ENCODE measurements around the gene TBC1D22B.

The TBC1D22B gene

DNA sequence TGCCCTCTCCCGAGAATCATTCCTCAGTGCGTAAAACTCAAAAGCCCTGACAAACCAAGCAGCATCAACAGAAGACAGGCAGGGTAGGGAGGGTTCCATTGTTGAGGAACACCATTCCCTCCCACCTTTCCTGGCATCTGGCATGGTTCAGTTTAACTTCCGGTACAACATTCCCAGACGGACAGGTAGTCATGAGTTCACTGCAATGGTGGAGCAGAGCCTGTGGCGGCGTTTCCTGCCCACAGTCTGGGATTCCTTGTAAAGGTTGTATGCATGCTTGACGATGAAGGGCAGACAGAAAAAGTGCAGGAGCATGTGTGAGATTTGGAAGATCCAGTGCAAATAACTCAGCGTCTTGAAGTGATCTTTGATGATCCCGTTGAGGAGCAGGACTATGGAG is 45.3 kb upstream of the TBC1D22B start:
- no peak for TF ChIP-seq CTCF (IDR thresholded peaks at IDR 0.05; ENCODE audit: borderline replicate concordance, control extremely low read depth, extremely low read depth, insufficient read depth, missing control alignments)
- in situ Hi-C loops (cut with MboI; ENCODE audit: low sequenced_read_pairs, unreplicated experiment): loop anchor here (10.0 to 25.0 kb wide), 2 partner anchors 187 to 450 kb away; no protein-coding TSS in a partner anchor
- no peak for DNase-seq (ENCODE audit: low spot score)

DNA sequence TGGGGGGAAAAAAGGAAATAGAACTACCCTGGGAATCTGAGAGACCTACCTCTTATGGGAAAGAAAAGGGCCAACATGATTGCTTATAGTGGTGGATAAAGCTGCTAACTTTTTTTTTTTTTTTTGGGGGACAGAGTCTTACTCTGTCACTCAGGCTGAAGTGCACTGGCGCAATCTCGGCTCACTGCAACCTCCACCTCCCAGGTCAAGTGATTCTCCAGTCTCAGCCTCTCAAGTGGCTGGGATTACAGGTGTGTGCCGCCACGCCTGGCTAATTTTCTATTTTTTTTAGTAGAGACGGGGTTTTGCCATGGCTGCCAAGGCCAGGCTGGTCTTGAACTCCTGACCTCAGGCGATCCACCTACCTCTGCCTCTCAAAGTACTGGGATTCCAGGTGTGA is 39.5 kb upstream of the TBC1D22B start:
- no peak for DNase-seq (ENCODE audit: low spot score)
- in situ Hi-C loops (cut with MboI; ENCODE audit: low sequenced_read_pairs, unreplicated experiment): loop anchor here (10.0 to 25.0 kb wide), 2 partner anchors 193 to 456 kb away; no protein-coding TSS in a partner anchor
- no peak for TF ChIP-seq CTCF (IDR thresholded peaks at IDR 0.05; ENCODE audit: borderline replicate concordance, control extremely low read depth, extremely low read depth, insufficient read depth, missing control alignments)

- TF ChIP-seq CTCF (IDR thresholded peaks at IDR 0.05; ENCODE audit: borderline replicate concordance, control extremely low read depth, extremely low read depth, insufficient read depth, missing control alignments): no peak
Observed at GRCh38 chr6:37218511-37218910, 39.1 kb upstream of the TBC1D22B start.

DNA sequence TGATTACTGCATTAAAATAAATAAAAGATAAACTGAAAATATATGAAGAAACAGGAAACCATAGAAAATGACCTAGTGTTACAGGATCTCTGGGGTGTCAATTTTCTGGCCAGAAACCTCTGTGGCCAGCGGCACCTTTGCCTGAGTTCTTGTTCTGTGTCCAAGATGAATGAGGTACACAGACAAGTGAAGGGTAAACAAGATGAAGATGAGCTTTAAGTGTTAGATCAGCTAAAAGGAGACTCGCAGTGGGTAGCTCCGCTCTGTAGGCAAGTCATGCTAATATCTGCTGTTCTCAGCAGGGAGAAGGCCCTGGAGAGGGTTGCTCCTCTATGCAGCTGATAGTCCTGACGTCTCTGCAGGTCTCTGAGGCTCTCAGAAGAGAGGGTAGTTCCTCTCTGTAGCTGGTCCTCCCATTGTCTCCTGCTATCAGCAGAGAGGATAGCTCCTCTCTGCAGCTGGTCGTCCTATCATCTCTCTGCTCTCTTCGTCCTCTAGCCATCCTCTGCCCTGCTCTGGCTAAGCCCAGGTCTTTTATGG is 35.9 kb upstream of the TBC1D22B start:
- no peak for DNase-seq (ENCODE audit: low spot score)
- in situ Hi-C loops (cut with MboI; ENCODE audit: low sequenced_read_pairs, unreplicated experiment): loop anchor here (25.0 kb wide), 1 partner anchor 459 kb away; no protein-coding TSS in a partner anchor
- TF ChIP-seq CTCF (IDR thresholded peaks at IDR 0.05; ENCODE audit: borderline replicate concordance, control extremely low read depth, extremely low read depth, insufficient read depth, missing control alignments): no peak

More at GRCh38 chr6:37218511-37218910, 39.1 kb upstream of the TBC1D22B start:
- in situ Hi-C loops (cut with MboI; ENCODE audit: low sequenced_read_pairs, unreplicated experiment): loop anchor here (10.0 to 25.0 kb wide), 2 partner anchors 194 to 456 kb away; no protein-coding TSS in a partner anchor
- DNase-seq (ENCODE audit: low spot score): no peak

- in situ Hi-C loops (cut with MboI; ENCODE audit: low sequenced_read_pairs, unreplicated experiment): loop anchor here (25.0 kb wide), 1 partner anchor 460 kb away; no protein-coding TSS in a partner anchor
- no peak for TF ChIP-seq CTCF (IDR thresholded peaks at IDR 0.05; ENCODE audit: borderline replicate concordance, control extremely low read depth, extremely low read depth, insufficient read depth, missing control alignments)
- peak; percentile 91 for DNase-seq (ENCODE audit: low spot score)
Observed at GRCh38 chr6:37222125-37222967, 35.2 kb upstream of the TBC1D22B start.

GRCh38 chr6:37222992-37223391 is 34.6 kb upstream of the TBC1D22B start:
- no peak for DNase-seq (ENCODE audit: low spot score)
- in situ Hi-C loops (cut with MboI; ENCODE audit: low sequenced_read_pairs, unreplicated experiment): loop anchor here (25.0 kb wide), 1 partner anchor 461 kb away; no protein-coding TSS in a partner anchor
- TF ChIP-seq CTCF (IDR thresholded peaks at IDR 0.05; ENCODE audit: borderline replicate concordance, control extremely low read depth, extremely low read depth, insufficient read depth, missing control alignments): no peak
